HG03469 (cell line): ENCODE results near the gene TSPAN18.

Experiments
- ATAC-seq: cut with Tn5 transposase; IDR thresholded peaks from one replicate; pipeline ENCODE4 v1.9.1; 2021; ENCODE audit warnings: mild to moderate bottlenecking, moderate library complexity, moderate number of reproducible peaks; ENCODE audit not compliant: unreplicated experiment

Gene TSPAN18

GRCh38 chr11:44950031-44950624, 223.4 kb downstream of the TSPAN18 start:
- ATAC-seq, result no peak

- no peak for ATAC-seq
Measured at GRCh38 chr11:44950625-44951476, 224.1 kb downstream of the TSPAN18 start, which contains the start of gene TP53I11. Gene TP53I11, minus strand, starts transcription at chr11:44950883. Its CDS starts 12,548 bp downstream, at chr11:44938335.

GRCh38 chr11:44952082-44952481, 225.3 kb downstream of the TSPAN18 start:
- no peak for ATAC-seq

- ATAC-seq, result no peak
Measured at GRCh38 chr11:44952500-44953260, 225.9 kb downstream of the TSPAN18 start.

- no peak for ATAC-seq
Measured at GRCh38 chr11:44954051-44954906, 227.5 kb downstream of the TSPAN18 start.

- no peak for ATAC-seq
Measured at GRCh38 chr11:44955015-44955738, 228.4 kb downstream of the TSPAN18 start.

- no peak for ATAC-seq
Measured at GRCh38 chr11:44957040-44957515, 230.3 kb downstream of the TSPAN18 start.

- no peak for ATAC-seq
Measured at GRCh38 chr11:44957776-44958564, 231.2 kb downstream of the TSPAN18 start.

- ATAC-seq, result no peak
Measured at GRCh38 chr11:44959064-44959463, 232.3 kb downstream of the TSPAN18 start.

- no peak for ATAC-seq
Measured at GRCh38 chr11:44960200-44960845, 233.6 kb downstream of the TSPAN18 start.

- no peak for ATAC-seq
Measured at GRCh38 chr11:44962464-44962863, 235.7 kb downstream of the TSPAN18 start.

- ATAC-seq, result no peak
Measured at GRCh38 chr11:44963136-44963535, 236.4 kb downstream of the TSPAN18 start.

GRCh38 chr11:44963948-44964347, 237.2 kb downstream of the TSPAN18 start:
- ATAC-seq, result no peak

- no peak for ATAC-seq
Measured at GRCh38 chr11:44964526-44965209, 237.9 kb downstream of the TSPAN18 start.

- no peak for ATAC-seq
Measured at GRCh38 chr11:44966694-44967093, 239.9 kb downstream of the TSPAN18 start.

- no peak for ATAC-seq
Measured at GRCh38 chr11:44967930-44968496, 241.3 kb downstream of the TSPAN18 start.

GRCh38 chr11:44968510-44968909, 241.7 kb downstream of the TSPAN18 start:
- ATAC-seq, result no peak
